AG09309 (cell line): ENCODE measurements around the gene KIAA0513.

Source experiments
- DNase-seq: peaks from one replicate; pipeline ENCODE4 v3.0.0-alpha.2; 2010; ENCODE audit warnings: low read depth
- H3K4me3 ChIP-seq: 2 replicates; pipeline ENCODE4 v1.5.1; 2011; ENCODE audit warnings: mild to moderate bottlenecking, low read depth, low read length, moderate library complexity; ENCODE audit not compliant: control insufficient read depth
- CTCF ChIP-seq: IDR thresholded peaks from 2 replicates; pipeline ENCODE4 v1.5.1; 2011; ENCODE audit warnings: mild to moderate bottlenecking, low read depth, low read length, inconsistent platforms; ENCODE audit not compliant: insufficient read depth, control insufficient read depth; ENCODE audit errors: missing control alignments

The KIAA0513 gene

DNA sequence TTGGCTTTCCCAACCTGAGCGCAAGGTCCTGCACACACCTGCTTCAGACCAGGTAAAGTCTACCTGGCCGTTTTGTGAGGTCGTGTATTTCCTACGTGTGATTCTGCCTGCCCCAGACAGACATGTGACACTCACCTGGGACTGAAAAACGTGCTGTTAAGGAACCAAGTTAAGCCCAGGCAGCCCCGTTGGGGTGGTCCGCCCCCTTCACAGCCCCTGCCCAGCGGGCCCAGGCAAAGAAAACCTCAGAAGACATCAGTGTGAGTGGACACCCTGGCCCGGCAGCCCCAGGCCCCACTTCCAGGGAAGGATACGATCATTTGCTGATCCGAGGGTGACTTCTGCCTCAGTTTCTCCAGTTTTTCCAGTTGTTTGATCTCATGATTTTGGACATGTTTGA is 79.9 kb downstream of the KIAA0513 start:
- DNase-seq, result no peak
- H3K4me3 ChIP-seq, result no peak overlapping the region
- TF ChIP-seq CTCF, result no peak

DNA sequence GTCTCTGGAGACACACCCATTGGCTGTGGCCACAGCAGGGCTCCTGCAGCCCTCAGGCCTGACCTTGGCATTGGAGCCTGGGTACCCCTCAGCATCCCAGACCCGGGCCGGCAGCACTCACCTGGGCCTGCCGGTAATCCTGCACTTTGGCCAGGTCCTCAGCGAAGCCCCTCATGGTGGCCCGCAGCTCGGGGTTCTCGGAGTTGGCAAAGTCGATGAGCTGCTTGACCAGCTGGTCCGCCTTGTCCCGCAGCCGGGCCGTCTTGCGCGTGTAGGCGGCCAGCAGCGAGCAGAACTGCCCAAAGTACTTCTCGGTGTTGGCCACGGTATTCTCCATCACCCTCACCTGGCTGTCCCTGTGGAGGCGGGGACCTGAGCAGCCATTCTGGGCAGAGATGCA is 82.5 kb downstream of the KIAA0513 start:
- DNase-seq, result no peak
- TF ChIP-seq CTCF, result no peak
- no peak overlapping the region for H3K4me3 ChIP-seq

GRCh38 chr16:85111184-85111583 is 83.6 kb downstream of the KIAA0513 start:
- TF ChIP-seq CTCF, result no peak
- H3K4me3 ChIP-seq, result no peak overlapping the region
- DNase-seq, result no peak

- H3K4me3 ChIP-seq, result no peak within 1 kb of the TSS
- DNase-seq, result no peak
- TF ChIP-seq CTCF, result no peak
Observed at GRCh38 chr16:85112364-85112763, 84.8 kb downstream of the KIAA0513 start, which contains the start of gene CIBAR2. TSS of gene CIBAR2 (minus strand) at chr16:85112472. CDS start at chr16:85112352, 120 bp downstream.

- DNase-seq, result no peak
- no peak for TF ChIP-seq CTCF
Observed at GRCh38 chr16:85113168-85113733, 85.7 kb downstream of the KIAA0513 start.

GRCh38 chr16:85113913-85114312 is 86.3 kb downstream of the KIAA0513 start:
- TF ChIP-seq CTCF, result no peak
- no peak for DNase-seq
- no peak overlapping the region for H3K4me3 ChIP-seq

More at GRCh38 chr16:85113168-85113733, 85.7 kb downstream of the KIAA0513 start:
- no peak overlapping the region for H3K4me3 ChIP-seq
